Skin of body (tissue), 2 donors: Measurements from ENCODE around the gene LPAR5. TPM values are rescaled to one million over a fixed set of nuclear protein-coding genes. Genes with fewer than 3 reads are reported as not detected.

ENCODE experiments used
- small RNA-seq: library from RNA; depleted of rRNA; stranded (forward); fragments of <200 nt; gene quantifications from one replicate; pipeline ENCODE3, GENCODE V24; 2014; ENCODE audit warnings: low replicate concordance
- total RNA-seq: library from RNA; depleted of rRNA; stranded (reverse); fragments of >200 nt; gene quantifications from one replicate; pipeline ENCODE4 v1.2.3, GENCODE V29; 2014

LPAR5 gene
- total RNA-seq, 1 donor from 2014 or later, result 1.7 TPM

Small RNAs within 50 kb of the gene (small RNA-seq; reads per million reads assigned to genes)
- gene SCARNA11, result 112 reads per million, percentile 97 among the genes with 10 or more reads in this experiment

Other genes starting within 250 kb of the LPAR5 start
- 0.20 TPM for gene CD27, start 191.0 kb downstream of the LPAR5 start, total RNA-seq
- 8.3 TPM for gene TAPBPL, start 183.9 kb downstream of the LPAR5 start, total RNA-seq
- 7.0 TPM for gene VAMP1, start 165.3 kb downstream of the LPAR5 start, total RNA-seq
- 59.9 TPM for gene MRPL51, start 142.7 kb downstream of the LPAR5 start, total RNA-seq
- 29.6 TPM for gene NCAPD2, start 141.9 kb downstream of the LPAR5 start, total RNA-seq
- 1,424 TPM for gene GAPDH, start 101.4 kb downstream of the LPAR5 start, total RNA-seq
- 8.5 TPM for gene IFFO1, start 79.9 kb downstream of the LPAR5 start, total RNA-seq
- gene NOP2, start 67.7 kb downstream of the LPAR5 start, total RNA-seq, result 11.5 TPM
- gene CHD4, start 28.6 kb downstream of the LPAR5 start, total RNA-seq, result 161 TPM
- gene ACRBP, start 11.5 kb upstream of the LPAR5 start, total RNA-seq, result 0.99 TPM
- 45.6 TPM for gene ING4, start 27.2 kb upstream of the LPAR5 start, total RNA-seq
- 17.4 TPM for gene ZNF384, start 53.4 kb upstream of the LPAR5 start, total RNA-seq
- gene PIANP, start 64.9 kb upstream of the LPAR5 start, total RNA-seq, result 0.10 TPM
- 24.4 TPM for gene COPS7A, start 88.1 kb upstream of the LPAR5 start, total RNA-seq
- 76.3 TPM for gene MLF2, start 117.2 kb upstream of the LPAR5 start, total RNA-seq
- gene PTMS, start 130.4 kb upstream of the LPAR5 start, total RNA-seq, result 49.1 TPM
- gene LAG3, start 136.6 kb upstream of the LPAR5 start, total RNA-seq, result 0.49 TPM
- gene CD4, start 153.6 kb upstream of the LPAR5 start, total RNA-seq, result 9.7 TPM
- 4.9 TPM for gene GPR162, start 185.9 kb upstream of the LPAR5 start, total RNA-seq
- gene P3H3, start 192.4 kb upstream of the LPAR5 start, total RNA-seq, result 28.4 TPM
- 2.2 TPM for gene GNB3, start 205.0 kb upstream of the LPAR5 start, total RNA-seq
- gene CDCA3, start 215.3 kb upstream of the LPAR5 start, total RNA-seq, result 8.1 TPM
- gene USP5, start 216.2 kb upstream of the LPAR5 start, total RNA-seq, result 35.7 TPM
- gene TPI1, start 231.6 kb upstream of the LPAR5 start, total RNA-seq, result 316 TPM
- 3.1 TPM for gene SPSB2, start 237.3 kb upstream of the LPAR5 start, total RNA-seq